Glutamatergic neuron (in vitro differentiated cells): Measurements from ENCODE around the gene ASCC2. TPM values are rescaled to one million over a fixed set of nuclear protein-coding genes. Genes with fewer than 3 reads are reported as not detected.

Experiments used
- DNase-seq: peaks from one replicate; pipeline ENCODE4 v3.0.0; 2022
- H3K27ac Mint-ChIP-seq: one replicate; pipeline ENCODE4 v1.8.0; 2020; ENCODE audit warnings: mild to moderate bottlenecking, mixed read lengths, inconsistent platforms; ENCODE audit not compliant: unreplicated experiment
- H3K27me3 Mint-ChIP-seq: one replicate; pipeline ENCODE4 v1.8.0; 2020; ENCODE audit warnings: mild to moderate bottlenecking, moderate library complexity, mixed read lengths, inconsistent platforms; ENCODE audit not compliant: unreplicated experiment
- H3K36me3 Mint-ChIP-seq: one replicate; pipeline ENCODE4 v1.8.0; 2020; ENCODE audit warnings: mild to moderate bottlenecking, mixed read lengths, inconsistent platforms; ENCODE audit not compliant: unreplicated experiment
- H3K4me1 Mint-ChIP-seq: one replicate; pipeline ENCODE4 v1.8.0; 2020; ENCODE audit warnings: mild to moderate bottlenecking, low read depth, mixed read lengths, inconsistent platforms; ENCODE audit not compliant: unreplicated experiment
- H3K4me3 Mint-ChIP-seq: one replicate; pipeline ENCODE4 v1.8.0; 2020; ENCODE audit warnings: mild to moderate bottlenecking, mixed read lengths, inconsistent platforms; ENCODE audit not compliant: unreplicated experiment
- H3K9me3 Mint-ChIP-seq: one replicate; pipeline ENCODE4 v1.8.0; 2020; ENCODE audit warnings: mild to moderate bottlenecking, moderate library complexity, mixed read lengths, inconsistent platforms; ENCODE audit not compliant: unreplicated experiment
- total RNA-seq: library from RNA; stranded (reverse); fragmentation: NEBNext Ultra II Directional; extraction: Animal tissue kit (Norgen Biotek cat#: 25700); gene quantifications from one replicate; pipeline ENCODE4 v1.2.1, GENCODE V29; 2021; ENCODE audit not compliant: unreplicated experiment
- TF ChIP-seq, protein P1 (sequence below): fragments of 200-600 bp; sonication (generic); IDR thresholded peaks from one replicate; pipeline ENCODE4 v1.5.0; 2021; ENCODE audit not compliant: partially characterized antibody, unreplicated experiment

Gene ASCC2
- total RNA-seq, 1 donor from 2014 or later, result 67.8 TPM

DNA sequence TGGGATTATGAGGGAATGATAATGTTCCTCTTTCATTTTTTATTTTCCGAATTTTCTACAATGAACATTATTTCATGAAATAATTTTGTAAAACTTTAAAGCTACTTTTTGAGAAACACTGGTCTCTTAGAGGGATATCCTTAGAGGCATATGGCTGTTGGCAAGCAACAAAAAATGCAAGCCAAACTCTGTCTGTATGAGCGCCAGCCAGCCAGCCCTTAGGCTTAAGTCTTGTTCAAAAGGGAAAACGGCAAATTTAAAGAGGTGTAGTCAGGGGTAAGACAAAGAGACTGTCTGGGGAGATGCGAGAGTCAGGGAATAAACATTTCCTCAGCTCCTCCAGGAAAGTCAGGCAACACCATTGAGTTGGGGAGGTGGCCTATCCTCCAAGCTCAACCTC, 22.5 kb downstream of the ASCC2 start:
- Mint-ChIP-seq H3K27ac (peak overlapping the region; percentile 75), H3K9me3 (peaks cover 4% of the 10 kb centered on the region), H3K4me1 (peaks cover 27% of the 10 kb centered on the region), H3K4me3 (peak overlapping the region; percentile 7), H3K36me3 (no peaks in the 10 kb centered on the region), H3K27me3 (peaks cover 8% of the 10 kb centered on the region)
- TF ChIP-seq, protein P1, sequence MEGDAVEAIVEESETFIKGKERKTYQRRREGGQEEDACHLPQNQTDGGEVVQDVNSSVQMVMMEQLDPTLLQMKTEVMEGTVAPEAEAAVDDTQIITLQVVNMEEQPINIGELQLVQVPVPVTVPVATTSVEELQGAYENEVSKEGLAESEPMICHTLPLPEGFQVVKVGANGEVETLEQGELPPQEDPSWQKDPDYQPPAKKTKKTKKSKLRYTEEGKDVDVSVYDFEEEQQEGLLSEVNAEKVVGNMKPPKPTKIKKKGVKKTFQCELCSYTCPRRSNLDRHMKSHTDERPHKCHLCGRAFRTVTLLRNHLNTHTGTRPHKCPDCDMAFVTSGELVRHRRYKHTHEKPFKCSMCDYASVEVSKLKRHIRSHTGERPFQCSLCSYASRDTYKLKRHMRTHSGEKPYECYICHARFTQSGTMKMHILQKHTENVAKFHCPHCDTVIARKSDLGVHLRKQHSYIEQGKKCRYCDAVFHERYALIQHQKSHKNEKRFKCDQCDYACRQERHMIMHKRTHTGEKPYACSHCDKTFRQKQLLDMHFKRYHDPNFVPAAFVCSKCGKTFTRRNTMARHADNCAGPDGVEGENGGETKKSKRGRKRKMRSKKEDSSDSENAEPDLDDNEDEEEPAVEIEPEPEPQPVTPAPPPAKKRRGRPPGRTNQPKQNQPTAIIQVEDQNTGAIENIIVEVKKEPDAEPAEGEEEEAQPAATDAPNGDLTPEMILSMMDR, result no peak
- DNase-seq, result no peak

GRCh38 chr22:29814003-29814402, 24.1 kb downstream of the ASCC2 start:
- Mint-ChIP-seq H3K4me3 (no peak overlapping the region), H3K9me3 (peaks cover 4% of the 10 kb centered on the region), H3K27me3 (peaks cover 4% of the 10 kb centered on the region), H3K4me1 (peaks cover 27% of the 10 kb centered on the region), H3K27ac (no peak overlapping the region), H3K36me3 (no peaks in the 10 kb centered on the region)
- DNase-seq, result no peak
- TF ChIP-seq, protein P1, result no peak

DNA sequence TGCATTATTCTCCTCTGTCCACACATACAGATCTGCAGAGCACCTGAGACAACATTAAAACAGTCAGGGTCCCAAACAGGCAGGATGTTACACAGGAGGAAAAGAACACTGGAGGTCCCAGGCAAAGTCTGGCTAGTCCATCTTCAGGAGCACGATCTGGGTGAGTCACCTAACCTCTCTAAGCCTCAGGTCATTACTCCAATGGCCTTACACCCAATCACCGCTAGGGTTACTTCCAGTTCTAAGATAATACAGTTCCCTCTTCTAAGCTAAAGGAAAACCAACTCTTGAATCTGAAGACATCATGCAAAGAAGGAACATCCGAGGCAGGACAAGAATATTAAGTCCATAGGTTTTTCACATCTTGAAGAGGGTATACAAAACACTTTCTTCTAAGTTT, 24.5 kb downstream of the ASCC2 start:
- H3K27ac Mint-ChIP-seq, result no peak overlapping the region
- H3K27me3 Mint-ChIP-seq, result peaks cover 2% of the 10 kb centered on the region
- no peak for DNase-seq
- TF ChIP-seq, protein P1, result no peak
- no peak overlapping the region for H3K4me3 Mint-ChIP-seq
- peaks cover 2% of the 10 kb centered on the region for H3K9me3 Mint-ChIP-seq
- H3K36me3 Mint-ChIP-seq, result no peaks in the 10 kb centered on the region
- peaks cover 24% of the 10 kb centered on the region for H3K4me1 Mint-ChIP-seq

DNA sequence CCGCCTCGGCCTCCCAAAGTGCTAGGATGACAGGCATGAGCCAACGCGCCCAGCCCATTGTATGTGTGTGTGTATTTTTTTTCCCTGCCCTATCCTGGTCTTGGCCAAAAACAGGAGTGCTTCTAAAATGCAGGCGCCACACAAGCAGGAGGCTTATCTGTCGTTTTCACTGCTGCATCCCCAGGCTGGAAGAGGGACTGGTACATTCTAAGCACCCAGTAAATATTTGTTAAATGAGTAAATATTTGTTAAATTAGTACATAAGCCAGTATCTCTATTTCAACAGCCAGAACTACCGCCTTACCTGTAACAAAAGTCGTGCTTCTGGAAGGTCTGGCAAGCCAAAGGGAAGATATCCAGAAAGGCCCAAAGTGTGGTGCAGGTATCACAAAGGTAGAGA, 24.9 kb downstream of the ASCC2 start:
- Mint-ChIP-seq H3K9me3 (peaks cover 2% of the 10 kb centered on the region), H3K4me1 (peaks cover 19% of the 10 kb centered on the region), H3K27ac (no peak overlapping the region), H3K4me3 (no peak overlapping the region), H3K36me3 (no peaks in the 10 kb centered on the region), H3K27me3 (peaks cover 1% of the 10 kb centered on the region)
- DNase-seq, result no peak
- TF ChIP-seq, protein P1, result no peak

- H3K4me3 Mint-ChIP-seq, result no peak overlapping the region
- H3K27me3 Mint-ChIP-seq, result peaks cover 1% of the 10 kb centered on the region
- H3K4me1 Mint-ChIP-seq, result peaks cover 13% of the 10 kb centered on the region
- H3K9me3 Mint-ChIP-seq, result peaks cover 2% of the 10 kb centered on the region
- H3K36me3 Mint-ChIP-seq, result no peaks in the 10 kb centered on the region
- TF ChIP-seq, protein P1, result no peak
- no peak overlapping the region for H3K27ac Mint-ChIP-seq
- DNase-seq, result no peak
Measured at GRCh38 chr22:29811377-29811776, 26.7 kb downstream of the ASCC2 start.
